Measurements from ENCODE around the gene C1QTNF9B. TPM values are rescaled to one million over a fixed set of nuclear protein-coding genes. Genes with fewer than 3 reads are reported as not detected.

Gene C1QTNF9B
- total and polyA plus RNA-seq, 2 experiments from 2014 or later: 0.27 to 0.28 TPM

DNA sequence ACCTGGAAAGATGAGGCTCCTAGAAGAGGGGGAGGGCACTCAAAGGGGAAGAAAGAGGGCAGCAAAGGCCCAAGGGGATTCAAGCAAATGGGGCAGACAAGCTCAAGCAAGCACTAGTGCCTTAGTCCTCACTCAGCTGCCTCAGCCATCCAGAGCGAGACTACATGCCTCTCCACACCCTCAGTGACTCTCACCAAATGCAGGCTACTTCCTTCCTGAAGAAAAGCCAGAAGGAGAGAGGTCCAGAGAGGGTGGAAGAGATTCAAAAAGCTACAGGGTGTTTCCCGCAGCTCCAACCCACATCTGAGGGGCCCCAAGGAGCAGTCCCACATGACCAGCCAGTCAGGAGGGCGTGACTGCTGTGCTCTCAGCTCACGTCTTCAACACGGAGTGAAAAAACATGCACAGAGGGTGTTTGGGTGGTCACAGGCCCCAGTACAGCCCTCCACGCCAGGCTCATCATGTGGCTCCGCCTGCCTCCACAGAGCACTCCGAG lies 48.6 kb downstream of the C1QTNF9B start:
- no peaks in the 10 kb centered on the region for H3K9me3 Mint-ChIP-seq
- H3K4me1 Mint-ChIP-seq: peaks cover 2% of the 10 kb centered on the region; the same call in 2 of the 3 replicates
- DNase-seq (ENCODE audit: low spot score): no peak
- peaks cover 1% of the 10 kb centered on the region; the same call in 2 of the 3 replicates for H3K36me3 Mint-ChIP-seq (ENCODE audit: low read depth)
- H3K79me2 ChIP-seq (replicated peaks; ENCODE audit: insufficient read depth): no peaks in the 10 kb centered on the region
- ATAC-seq: no peak
- H3K36me3 ChIP-seq (ENCODE audit: insufficient read depth): no peaks in the 10 kb centered on the region
- no peak overlapping the region for H3K27ac Mint-ChIP-seq
- no peaks in the 10 kb centered on the region for H4K20me1 ChIP-seq (replicated peaks; ENCODE audit: insufficient read depth)
- H3K4me1 ChIP-seq (ENCODE audit: insufficient read depth): no peaks in the 10 kb centered on the region
- peaks cover under 1% of the 10 kb centered on the region for H3K27me3 Mint-ChIP-seq (ENCODE audit: insufficient read depth, low read depth, poor library complexity)
- TF ChIP-seq, protein P1, sequence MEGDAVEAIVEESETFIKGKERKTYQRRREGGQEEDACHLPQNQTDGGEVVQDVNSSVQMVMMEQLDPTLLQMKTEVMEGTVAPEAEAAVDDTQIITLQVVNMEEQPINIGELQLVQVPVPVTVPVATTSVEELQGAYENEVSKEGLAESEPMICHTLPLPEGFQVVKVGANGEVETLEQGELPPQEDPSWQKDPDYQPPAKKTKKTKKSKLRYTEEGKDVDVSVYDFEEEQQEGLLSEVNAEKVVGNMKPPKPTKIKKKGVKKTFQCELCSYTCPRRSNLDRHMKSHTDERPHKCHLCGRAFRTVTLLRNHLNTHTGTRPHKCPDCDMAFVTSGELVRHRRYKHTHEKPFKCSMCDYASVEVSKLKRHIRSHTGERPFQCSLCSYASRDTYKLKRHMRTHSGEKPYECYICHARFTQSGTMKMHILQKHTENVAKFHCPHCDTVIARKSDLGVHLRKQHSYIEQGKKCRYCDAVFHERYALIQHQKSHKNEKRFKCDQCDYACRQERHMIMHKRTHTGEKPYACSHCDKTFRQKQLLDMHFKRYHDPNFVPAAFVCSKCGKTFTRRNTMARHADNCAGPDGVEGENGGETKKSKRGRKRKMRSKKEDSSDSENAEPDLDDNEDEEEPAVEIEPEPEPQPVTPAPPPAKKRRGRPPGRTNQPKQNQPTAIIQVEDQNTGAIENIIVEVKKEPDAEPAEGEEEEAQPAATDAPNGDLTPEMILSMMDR (conservative IDR thresholded peaks at IDR 0.05; ENCODE audit: low read depth in 2 of 2): no peak
- TF ChIP-seq NANOG (IDR thresholded peaks at IDR 0.05; ENCODE audit: borderline replicate concordance) (no peak), ZNF331 (CRISPR knock-in tag; IDR thresholded peaks at IDR 0.05; ENCODE audit: low read depth) (no peak), CREB1 (CRISPR knock-in tag; IDR thresholded peaks at IDR 0.05; ENCODE audit: low read depth) (no peak), STAT1 (IDR thresholded peaks at IDR 0.05; ENCODE audit: unreplicated experiment) (no peak), EZH2phosphoT487 (IDR thresholded peaks at IDR 0.05; ENCODE audit: unreplicated experiment) (no peak), EZH2 (IDR thresholded peaks at IDR 0.05; ENCODE audit: low read depth, unreplicated experiment) (no peak), POLR2AphosphoS5 (IDR thresholded peaks at IDR 0.05; ENCODE audit: low read depth) (no peak), ZNF114 (CRISPR knock-in tag; IDR thresholded peaks at IDR 0.05) (no peak), JUNB (IDR thresholded peaks at IDR 0.05; ENCODE audit: unreplicated experiment) (no peak)
- TF ChIP-seq, protein P2, sequence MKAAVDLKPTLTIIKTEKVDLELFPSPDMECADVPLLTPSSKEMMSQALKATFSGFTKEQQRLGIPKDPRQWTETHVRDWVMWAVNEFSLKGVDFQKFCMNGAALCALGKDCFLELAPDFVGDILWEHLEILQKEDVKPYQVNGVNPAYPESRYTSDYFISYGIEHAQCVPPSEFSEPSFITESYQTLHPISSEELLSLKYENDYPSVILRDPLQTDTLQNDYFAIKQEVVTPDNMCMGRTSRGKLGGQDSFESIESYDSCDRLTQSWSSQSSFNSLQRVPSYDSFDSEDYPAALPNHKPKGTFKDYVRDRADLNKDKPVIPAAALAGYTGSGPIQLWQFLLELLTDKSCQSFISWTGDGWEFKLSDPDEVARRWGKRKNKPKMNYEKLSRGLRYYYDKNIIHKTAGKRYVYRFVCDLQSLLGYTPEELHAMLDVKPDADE (IDR thresholded peaks at IDR 0.05): no peak
- TF ChIP-seq, protein P3, sequence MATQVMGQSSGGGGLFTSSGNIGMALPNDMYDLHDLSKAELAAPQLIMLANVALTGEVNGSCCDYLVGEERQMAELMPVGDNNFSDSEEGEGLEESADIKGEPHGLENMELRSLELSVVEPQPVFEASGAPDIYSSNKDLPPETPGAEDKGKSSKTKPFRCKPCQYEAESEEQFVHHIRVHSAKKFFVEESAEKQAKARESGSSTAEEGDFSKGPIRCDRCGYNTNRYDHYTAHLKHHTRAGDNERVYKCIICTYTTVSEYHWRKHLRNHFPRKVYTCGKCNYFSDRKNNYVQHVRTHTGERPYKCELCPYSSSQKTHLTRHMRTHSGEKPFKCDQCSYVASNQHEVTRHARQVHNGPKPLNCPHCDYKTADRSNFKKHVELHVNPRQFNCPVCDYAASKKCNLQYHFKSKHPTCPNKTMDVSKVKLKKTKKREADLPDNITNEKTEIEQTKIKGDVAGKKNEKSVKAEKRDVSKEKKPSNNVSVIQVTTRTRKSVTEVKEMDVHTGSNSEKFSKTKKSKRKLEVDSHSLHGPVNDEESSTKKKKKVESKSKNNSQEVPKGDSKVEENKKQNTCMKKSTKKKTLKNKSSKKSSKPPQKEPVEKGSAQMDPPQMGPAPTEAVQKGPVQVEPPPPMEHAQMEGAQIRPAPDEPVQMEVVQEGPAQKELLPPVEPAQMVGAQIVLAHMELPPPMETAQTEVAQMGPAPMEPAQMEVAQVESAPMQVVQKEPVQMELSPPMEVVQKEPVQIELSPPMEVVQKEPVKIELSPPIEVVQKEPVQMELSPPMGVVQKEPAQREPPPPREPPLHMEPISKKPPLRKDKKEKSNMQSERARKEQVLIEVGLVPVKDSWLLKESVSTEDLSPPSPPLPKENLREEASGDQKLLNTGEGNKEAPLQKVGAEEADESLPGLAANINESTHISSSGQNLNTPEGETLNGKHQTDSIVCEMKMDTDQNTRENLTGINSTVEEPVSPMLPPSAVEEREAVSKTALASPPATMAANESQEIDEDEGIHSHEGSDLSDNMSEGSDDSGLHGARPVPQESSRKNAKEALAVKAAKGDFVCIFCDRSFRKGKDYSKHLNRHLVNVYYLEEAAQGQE (IDR thresholded peaks at IDR 0.05; ENCODE audit: unreplicated experiment): no peak
- TF ChIP-seq, protein P4, sequence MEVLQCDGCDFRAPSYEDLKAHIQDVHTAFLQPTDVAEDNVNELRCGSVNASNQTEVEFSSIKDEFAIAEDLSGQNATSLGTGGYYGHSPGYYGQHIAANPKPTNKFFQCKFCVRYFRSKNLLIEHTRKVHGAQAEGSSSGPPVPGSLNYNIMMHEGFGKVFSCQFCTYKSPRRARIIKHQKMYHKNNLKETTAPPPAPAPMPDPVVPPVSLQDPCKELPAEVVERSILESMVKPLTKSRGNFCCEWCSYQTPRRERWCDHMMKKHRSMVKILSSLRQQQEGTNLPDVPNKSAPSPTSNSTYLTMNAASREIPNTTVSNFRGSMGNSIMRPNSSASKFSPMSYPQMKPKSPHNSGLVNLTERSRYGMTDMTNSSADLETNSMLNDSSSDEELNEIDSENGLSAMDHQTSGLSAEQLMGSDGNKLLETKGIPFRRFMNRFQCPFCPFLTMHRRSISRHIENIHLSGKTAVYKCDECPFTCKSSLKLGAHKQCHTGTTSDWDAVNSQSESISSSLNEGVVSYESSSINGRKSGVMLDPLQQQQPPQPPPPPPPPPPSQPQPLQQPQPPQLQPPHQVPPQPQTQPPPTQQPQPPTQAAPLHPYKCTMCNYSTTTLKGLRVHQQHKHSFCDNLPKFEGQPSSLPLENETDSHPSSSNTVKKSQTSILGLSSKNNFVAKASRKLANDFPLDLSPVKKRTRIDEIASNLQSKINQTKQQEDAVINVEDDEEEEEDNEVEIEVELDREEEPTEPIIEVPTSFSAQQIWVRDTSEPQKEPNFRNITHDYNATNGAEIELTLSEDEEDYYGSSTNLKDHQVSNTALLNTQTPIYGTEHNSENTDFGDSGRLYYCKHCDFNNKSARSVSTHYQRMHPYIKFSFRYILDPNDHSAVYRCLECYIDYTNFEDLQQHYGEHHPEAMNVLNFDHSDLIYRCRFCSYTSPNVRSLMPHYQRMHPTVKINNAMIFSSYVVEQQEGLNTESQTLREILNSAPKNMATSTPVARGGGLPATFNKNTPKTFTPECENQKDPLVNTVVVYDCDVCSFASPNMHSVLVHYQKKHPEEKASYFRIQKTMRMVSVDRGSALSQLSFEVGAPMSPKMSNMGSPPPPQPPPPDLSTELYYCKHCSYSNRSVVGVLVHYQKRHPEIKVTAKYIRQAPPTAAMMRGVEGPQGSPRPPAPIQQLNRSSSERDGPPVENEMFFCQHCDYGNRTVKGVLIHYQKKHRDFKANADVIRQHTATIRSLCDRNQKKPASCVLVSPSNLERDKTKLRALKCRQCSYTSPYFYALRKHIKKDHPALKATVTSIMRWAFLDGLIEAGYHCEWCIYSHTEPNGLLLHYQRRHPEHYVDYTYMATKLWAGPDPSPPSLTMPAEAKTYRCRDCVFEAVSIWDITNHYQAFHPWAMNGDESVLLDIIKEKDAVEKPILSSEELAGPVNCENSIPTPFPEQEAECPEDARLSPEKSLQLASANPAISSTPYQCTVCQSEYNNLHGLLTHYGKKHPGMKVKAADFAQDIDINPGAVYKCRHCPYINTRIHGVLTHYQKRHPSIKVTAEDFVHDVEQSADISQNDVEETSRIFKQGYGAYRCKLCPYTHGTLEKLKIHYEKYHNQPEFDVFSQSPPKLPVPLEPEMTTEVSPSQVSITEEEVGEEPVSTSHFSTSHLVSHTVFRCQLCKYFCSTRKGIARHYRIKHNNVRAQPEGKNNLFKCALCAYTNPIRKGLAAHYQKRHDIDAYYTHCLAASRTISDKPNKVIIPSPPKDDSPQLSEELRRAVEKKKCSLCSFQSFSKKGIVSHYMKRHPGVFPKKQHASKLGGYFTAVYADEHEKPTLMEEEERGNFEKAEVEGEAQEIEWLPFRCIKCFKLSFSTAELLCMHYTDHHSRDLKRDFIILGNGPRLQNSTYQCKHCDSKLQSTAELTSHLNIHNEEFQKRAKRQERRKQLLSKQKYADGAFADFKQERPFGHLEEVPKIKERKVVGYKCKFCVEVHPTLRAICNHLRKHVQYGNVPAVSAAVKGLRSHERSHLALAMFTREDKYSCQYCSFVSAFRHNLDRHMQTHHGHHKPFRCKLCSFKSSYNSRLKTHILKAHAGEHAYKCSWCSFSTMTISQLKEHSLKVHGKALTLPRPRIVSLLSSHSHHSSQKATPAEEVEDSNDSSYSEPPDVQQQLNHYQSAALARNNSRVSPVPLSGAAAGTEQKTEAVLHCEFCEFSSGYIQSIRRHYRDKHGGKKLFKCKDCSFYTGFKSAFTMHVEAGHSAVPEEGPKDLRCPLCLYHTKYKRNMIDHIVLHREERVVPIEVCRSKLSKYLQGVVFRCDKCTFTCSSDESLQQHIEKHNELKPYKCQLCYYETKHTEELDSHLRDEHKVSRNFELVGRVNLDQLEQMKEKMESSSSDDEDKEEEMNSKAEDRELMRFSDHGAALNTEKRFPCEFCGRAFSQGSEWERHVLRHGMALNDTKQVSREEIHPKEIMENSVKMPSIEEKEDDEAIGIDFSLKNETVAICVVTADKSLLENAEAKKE (CRISPR knock-in tag; IDR thresholded peaks at IDR 0.05): no peak
- H3K4me3 Mint-ChIP-seq: no peak overlapping the region
- no peak overlapping the region for H3K4me3 ChIP-seq
- H2AFZ ChIP-seq: no peak overlapping the region
- no peaks in the 10 kb centered on the region for H3K27me3 ChIP-seq (ENCODE audit: insufficient read depth)
- 0 out of 2 replicates have a peak, but pooled peaks cover 2% of the 10 kb centered on the region for H3K9me2 ChIP-seq (ENCODE audit: insufficient read depth)
- no peak overlapping the region for H3K4me2 ChIP-seq
- no peaks in the 10 kb centered on the region for H3F3A ChIP-seq (replicated peaks; ENCODE audit: low read depth)
- H3K27ac ChIP-seq (ENCODE audit: low read depth): no peak overlapping the region

Measured in GM23338 (cell line).